ENCODE results near the gene GNAI2.

GNAI2 gene

GRCh38 chr3:50235716-50236483, at the start of gene GNAI2:
TSS of gene GNAI2 (plus strand) at chr3:50236204. CDS start at chr3:50236336, 132 bp downstream.
- DNase-seq, result peak; percentile 99

GRCh38 chr3:50187750-50188149, 48.3 kb upstream of the GNAI2 start:
- DNase-seq, result no peak

- DNase-seq, result peak; percentile 67
Observed at GRCh38 chr3:50189274-50189673, 46.7 kb upstream of the GNAI2 start.

GRCh38 chr3:50189989-50190388, 46.0 kb upstream of the GNAI2 start:
- no peak for DNase-seq

DNA sequence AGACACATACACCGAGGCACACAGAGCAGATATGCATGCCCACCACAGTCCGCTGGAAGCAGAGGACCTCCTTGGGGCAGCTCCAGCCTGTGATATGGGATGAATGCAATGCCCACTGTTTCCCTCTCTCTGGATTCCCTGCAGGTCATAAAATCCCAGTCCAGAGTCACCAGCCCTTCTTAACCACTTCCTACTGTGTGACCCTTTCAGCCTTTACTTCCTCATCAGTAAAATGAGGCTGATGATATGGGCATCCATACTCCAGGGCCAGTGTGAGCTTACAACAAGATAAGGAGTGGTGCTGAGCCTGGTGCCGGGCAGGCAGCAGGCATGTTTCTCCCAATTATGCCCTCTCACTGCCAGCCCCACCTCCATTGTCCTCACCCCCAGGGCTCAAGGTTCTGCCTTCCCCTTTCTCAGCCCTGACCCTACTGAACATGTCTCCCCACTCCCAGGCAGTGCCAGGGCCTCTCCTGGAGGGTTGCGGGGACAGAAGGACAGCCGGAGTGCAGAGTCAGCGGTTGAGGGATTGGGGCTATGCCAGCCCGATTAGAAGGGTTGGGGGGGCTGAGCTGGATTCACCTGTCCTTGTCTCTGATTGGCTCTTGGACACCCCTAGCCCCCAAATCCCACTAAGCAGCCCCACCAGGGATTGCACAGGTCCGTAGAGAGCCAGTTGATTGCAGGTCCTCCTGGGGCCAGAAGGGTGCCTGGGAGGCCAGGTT, 44.9 kb upstream of the GNAI2 start, which contains the start of gene GNAT1:
TSS of gene GNAT1 (plus strand) at position 675 of the 725 bp plus-strand sequence. CDS start 116 bp downstream, outside the sequence.
- DNase-seq, result no peak

GRCh38 chr3:50192124-50192523, 43.9 kb upstream of the GNAI2 start:
- no peak for DNase-seq

DNA sequence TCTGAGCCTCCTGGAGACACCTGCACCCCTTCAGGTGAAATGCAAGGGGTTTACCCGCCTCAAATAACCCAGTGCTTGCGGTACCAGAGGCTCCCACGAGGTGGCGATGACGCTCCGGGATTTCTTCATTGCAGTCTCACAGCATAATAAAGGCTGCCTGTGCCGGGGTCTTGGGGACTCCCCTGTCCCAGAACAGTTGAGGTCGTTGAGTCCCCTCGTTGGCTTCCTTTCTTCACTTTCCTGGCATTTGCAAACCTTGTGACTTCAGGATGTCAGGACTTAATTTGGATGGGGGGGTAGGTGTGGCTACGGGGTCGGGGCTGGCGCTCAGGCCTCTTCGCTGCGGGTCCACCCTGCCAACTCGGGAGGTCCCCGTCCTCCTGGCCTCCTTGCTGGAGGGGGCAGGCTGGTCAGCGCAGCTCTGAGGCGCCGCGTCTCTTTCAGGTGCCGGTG, 43.3 kb upstream of the GNAI2 start:
- peak; percentile 50 for DNase-seq

- DNase-seq, result no peak
Observed at GRCh38 chr3:50193286-50193685, 42.7 kb upstream of the GNAI2 start.

GRCh38 chr3:50193746-50194127, 42.3 kb upstream of the GNAI2 start:
- no peak for DNase-seq

DNA sequence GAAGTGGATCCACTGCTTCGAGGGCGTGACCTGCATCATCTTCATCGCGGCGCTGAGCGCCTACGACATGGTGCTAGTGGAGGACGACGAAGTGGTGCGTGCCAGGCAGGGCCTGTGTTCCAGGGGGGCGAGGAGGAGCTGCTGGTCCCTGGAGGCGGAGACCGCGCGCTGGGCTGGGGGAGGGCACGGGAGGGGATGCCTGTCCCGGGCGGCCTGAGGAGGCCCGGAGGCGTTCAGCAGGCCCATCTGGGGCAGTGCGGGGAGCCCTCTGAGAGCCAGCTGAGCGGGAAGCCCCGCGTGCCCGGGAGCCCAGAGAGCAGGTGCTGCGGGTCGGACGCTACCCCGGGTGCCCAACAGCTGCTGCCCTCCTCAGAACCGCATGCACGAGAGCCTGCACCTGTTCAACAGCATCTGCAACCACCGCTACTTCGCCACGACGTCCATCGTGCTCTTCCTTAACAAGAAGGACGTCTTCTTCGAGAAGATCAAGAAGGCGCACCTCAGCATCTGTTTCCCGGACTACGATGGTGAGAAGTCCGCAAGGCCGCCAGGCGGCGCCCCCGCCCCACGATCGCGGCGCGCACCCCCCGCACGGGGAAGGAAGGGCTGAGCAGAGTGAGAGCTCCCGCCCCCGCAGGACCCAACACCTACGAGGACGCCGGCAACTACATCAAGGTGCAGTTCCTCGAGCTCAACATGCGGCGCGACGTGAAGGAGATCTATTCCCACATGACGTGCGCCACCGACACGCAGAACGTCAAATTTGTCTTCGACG, 41.7 kb upstream of the GNAI2 start:
- peak; percentile 43 for DNase-seq

DNA sequence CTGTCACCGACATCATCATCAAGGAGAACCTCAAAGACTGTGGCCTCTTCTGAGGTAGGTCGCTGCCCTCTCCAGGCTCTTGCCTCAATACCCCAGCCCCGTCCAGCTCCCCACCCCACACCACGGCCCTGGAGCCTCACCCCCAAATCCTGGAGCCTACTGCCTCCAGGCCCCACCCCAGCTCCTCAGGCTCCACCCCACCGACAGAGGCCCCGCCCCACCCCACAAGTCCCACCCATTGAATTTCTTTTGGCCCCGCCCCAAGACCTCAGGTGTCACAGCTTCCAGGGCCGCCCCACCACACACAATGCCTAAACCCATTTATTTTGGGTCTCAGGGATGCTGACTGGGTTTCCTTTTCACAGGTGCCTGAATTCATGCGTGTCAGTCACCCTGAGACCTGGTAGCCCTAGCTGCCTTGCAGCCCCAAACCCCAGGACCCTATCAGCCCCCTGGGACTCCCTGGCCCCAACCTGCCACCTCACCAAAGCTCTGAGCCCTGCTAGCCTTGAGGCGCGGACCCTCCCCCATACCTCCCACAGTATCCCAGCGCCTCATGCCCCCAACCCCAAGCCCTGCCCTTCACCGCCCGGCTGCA, 41.0 kb upstream of the GNAI2 start:
- DNase-seq, result no peak

DNA sequence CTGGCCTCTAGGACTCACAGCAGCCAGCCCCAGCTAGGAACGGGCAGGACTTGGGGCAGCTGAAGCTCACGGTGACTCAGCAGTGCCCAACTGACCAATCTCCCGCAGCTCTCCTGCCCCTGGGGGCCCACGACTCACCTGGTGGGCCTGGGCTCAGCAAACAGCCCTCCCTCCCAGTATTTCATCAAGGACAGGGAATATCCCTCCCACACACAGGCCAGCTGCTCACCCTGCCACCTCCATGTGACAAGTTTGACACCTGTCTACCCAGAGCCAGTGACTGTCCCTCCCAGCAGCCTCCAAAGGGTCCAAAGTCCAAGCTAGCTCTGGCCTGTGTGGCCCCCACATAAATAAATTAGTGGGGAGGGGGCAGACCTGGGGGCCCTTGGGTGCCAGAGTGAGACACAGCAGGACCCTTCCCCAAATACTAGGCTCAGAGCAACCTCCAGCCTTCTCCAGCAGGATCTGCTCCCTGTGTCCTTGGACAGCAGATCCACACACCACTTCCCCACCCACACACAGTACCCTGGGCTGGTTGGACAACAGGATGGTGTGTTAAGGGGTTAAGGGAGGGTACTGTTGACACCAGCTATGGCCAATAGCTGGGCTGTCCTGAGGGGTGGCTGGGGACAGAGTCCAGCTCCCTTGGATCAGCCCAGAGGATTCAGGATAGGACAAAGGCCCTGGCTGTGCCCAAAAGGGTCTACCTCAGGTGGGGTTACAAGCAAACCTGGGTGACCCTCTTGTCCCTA, 40.3 kb upstream of the GNAI2 start:
- DNase-seq, result no peak

GRCh38 chr3:50196253-50196801, 39.7 kb upstream of the GNAI2 start:
- no peak for DNase-seq

DNA sequence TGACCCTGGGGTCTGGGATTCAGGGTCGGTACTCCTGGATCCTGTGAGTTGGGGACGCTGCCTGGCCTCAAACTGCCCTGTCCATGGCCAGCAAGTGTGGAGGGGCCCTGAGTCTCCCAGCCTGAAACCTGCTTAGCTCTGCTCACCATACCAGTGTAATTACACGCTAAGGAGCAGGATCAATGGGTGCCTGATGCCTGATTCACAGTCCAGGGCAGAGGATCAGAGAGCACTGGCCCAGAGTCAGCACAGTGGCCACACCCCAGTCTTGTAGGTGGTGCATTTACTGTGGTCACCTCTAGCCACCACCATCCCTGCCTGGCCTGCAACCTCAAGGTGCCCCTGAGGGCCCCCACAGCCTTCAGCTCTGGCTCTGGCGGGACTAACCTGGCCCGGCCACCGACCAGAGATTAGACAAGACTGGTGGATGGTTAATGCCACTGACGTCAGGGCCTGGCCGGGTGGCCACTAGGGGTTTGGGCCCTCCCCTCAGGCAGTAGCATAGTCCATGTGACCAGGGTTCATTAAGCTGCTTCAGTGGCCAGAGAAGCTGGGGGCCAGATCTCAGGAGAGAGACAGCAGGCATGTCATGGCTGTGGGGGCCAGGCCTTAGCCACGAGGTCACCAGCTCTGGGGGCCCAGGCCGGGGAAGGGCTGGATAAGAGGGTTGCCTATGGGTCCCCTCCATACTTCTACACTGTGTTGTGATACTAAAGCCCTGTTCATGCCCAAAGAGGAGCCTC, 34.3 kb upstream of the GNAI2 start:
- no peak for DNase-seq

DNA sequence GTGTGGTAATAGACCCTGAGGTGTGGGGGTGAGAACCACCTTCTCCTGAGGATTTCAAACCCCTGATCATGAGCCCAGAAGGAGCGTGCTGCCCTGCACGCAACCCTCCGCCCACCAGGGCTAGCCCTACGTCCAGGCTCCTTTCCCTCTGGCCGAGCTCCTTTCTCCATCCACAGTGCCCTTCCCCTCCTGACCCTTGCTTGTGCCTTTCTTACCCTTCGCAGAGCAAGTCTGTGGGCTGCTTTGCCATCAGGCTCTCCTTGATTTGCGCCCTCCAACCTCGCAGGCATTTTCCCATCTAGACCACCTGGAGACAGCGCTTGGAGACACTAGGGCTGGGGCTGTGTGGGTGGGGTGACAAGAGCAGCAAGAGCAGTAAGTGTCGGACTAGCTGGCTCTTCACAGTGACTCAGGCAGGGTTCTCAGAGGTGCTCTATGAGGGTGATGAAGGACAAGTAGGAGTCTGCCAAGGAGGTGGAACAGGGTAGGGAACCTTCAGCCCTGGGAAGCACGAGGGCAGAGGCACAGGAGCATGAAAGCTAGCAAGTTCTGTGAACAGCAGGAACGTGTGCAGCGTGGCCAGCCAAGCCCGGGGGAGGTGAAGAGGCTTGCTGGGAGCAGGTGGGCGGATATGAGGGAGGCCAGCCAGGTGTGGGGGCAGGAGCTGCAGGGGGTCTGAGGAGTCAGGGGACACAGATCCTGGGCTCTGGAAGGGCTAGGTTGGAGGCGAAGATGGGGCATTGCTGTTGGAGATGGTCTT, 33.5 kb upstream of the GNAI2 start:
- DNase-seq, result no peak

DNA sequence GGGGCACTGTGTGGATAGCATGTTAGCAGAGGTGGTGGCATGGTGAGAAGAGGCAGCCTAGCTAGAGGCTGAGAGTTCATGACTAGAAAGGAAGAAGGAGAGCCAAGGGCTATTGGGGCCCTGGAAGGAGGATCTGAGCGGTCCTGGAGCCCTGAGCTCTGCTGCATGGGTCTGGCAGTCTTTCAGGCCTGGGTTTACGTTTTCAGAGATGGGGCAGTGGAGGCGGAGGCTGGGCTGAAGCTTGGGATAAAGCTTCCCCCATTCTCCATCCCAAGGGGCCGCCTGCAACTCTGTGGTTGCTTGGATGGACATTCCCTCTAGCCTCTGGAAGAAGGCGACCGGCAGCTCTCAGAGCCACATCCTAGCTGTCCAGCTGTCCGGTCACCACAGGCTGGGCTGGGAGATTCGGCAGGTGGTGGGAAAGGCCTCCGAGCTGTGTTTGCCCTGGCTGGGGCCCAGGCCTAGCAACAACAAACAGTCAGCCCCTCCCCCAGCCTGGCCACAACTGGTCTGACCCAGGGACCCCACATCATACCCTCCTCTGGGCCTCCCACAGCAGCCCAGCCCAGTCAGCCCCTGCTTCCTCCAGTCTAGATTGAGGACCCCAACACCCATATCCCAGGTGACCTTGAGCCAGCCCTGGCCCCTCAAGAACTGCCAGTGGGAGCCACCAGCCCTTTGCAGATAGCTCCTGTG, 32.7 kb upstream of the GNAI2 start:
- DNase-seq, result no peak

GRCh38 chr3:50203809-50204803, 31.9 kb upstream of the GNAI2 start:
- DNase-seq, result no peak

GRCh38 chr3:50204804-50205412, 31.1 kb upstream of the GNAI2 start, which contains the start of gene SLC38A3:
TSS of gene SLC38A3 (plus strand) at chr3:50205271. CDS start at chr3:50214200, 8,929 bp downstream.
- no peak for DNase-seq
